ENCODE data around the gene NKD2. TPM values are rescaled to one million over a fixed set of nuclear protein-coding genes. Genes with fewer than 3 reads are reported as not detected.
A peak's percentile ranks its signal among the peaks of the same experiment; 100 is the strongest.

The NKD2 gene
- total RNA-seq, 1 donor from 2014 or later: 65.1 TPM

- Mint-ChIP-seq H3K27ac (no peak overlapping the region), H3K27me3 (ENCODE audit: low read depth) (peaks cover 15% of the 10 kb centered on the region), H3K9me3 (peaks cover 6% of the 10 kb centered on the region), H3K36me3 (no peaks in the 10 kb centered on the region), H3K4me1 (peaks cover 23% of the 10 kb centered on the region), H3K4me3 (no peak overlapping the region)
- TF ChIP-seq, protein P1, sequence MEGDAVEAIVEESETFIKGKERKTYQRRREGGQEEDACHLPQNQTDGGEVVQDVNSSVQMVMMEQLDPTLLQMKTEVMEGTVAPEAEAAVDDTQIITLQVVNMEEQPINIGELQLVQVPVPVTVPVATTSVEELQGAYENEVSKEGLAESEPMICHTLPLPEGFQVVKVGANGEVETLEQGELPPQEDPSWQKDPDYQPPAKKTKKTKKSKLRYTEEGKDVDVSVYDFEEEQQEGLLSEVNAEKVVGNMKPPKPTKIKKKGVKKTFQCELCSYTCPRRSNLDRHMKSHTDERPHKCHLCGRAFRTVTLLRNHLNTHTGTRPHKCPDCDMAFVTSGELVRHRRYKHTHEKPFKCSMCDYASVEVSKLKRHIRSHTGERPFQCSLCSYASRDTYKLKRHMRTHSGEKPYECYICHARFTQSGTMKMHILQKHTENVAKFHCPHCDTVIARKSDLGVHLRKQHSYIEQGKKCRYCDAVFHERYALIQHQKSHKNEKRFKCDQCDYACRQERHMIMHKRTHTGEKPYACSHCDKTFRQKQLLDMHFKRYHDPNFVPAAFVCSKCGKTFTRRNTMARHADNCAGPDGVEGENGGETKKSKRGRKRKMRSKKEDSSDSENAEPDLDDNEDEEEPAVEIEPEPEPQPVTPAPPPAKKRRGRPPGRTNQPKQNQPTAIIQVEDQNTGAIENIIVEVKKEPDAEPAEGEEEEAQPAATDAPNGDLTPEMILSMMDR (IDR thresholded peaks at IDR 0.05; ENCODE audit: unreplicated experiment): no peak
- no peak for DNase-seq (ENCODE audit: low spot score in 2 of 2, unreplicated experiment in 2 of 2)
Observed at GRCh38 chr5:976849-977751, 31.5 kb upstream of the NKD2 start.

GRCh38 chr5:978054-978453 is 30.5 kb upstream of the NKD2 start:
- Mint-ChIP-seq H3K9me3 (no peaks in the 10 kb centered on the region), H3K4me3 (no peak overlapping the region), H3K27me3 (ENCODE audit: low read depth) (peaks cover 12% of the 10 kb centered on the region), H3K36me3 (no peaks in the 10 kb centered on the region), H3K27ac (no peak overlapping the region), H3K4me1 (peaks cover 23% of the 10 kb centered on the region)
- DNase-seq (ENCODE audit: low spot score in 2 of 2, unreplicated experiment in 2 of 2): no peak
- TF ChIP-seq, protein P1 (IDR thresholded peaks at IDR 0.05; ENCODE audit: unreplicated experiment): no peak

DNA sequence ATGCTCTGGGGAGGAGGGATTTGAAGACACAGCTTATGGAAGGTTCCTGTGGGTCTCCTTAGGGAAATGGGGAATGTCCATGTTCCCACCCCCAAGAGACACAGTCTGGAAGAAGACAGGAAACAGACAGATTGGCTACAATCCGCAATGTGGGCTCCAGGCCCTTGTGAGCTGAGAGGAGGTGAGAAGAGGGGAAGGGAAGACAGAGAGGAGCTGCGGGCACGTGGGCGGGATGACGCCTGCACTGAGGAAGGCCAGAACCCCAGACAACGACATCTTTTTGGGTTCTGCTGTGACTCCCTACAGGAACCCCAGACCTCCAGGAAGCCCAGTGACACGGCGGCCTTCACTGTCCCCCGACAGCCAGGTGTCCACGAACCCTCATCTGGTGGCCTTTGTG is 29.9 kb upstream of the NKD2 start:
- no peak for DNase-seq (ENCODE audit: low spot score in 2 of 2, unreplicated experiment in 2 of 2)
- no peak overlapping the region for H3K4me3 Mint-ChIP-seq
- peak overlapping the region; percentile 67 for H3K27ac Mint-ChIP-seq
- H3K9me3 Mint-ChIP-seq: no peaks in the 10 kb centered on the region
- H3K36me3 Mint-ChIP-seq: no peaks in the 10 kb centered on the region
- TF ChIP-seq, protein P1 (IDR thresholded peaks at IDR 0.05; ENCODE audit: unreplicated experiment): no peak
- H3K27me3 Mint-ChIP-seq (ENCODE audit: low read depth): peaks cover 12% of the 10 kb centered on the region
- H3K4me1 Mint-ChIP-seq: peaks cover 26% of the 10 kb centered on the region

GRCh38 chr5:979100-979817 is 29.3 kb upstream of the NKD2 start:
- Mint-ChIP-seq H3K4me1 (peaks cover 30% of the 10 kb centered on the region), H3K9me3 (peaks cover 2% of the 10 kb centered on the region), H3K27me3 (ENCODE audit: low read depth) (peaks cover 10% of the 10 kb centered on the region), H3K4me3 (no peak overlapping the region), H3K27ac (no peak overlapping the region), H3K36me3 (no peaks in the 10 kb centered on the region)
- DNase-seq (ENCODE audit: low spot score in 2 of 2, unreplicated experiment in 2 of 2): no peak
- TF ChIP-seq, protein P1 (IDR thresholded peaks at IDR 0.05; ENCODE audit: unreplicated experiment): no peak

DNA sequence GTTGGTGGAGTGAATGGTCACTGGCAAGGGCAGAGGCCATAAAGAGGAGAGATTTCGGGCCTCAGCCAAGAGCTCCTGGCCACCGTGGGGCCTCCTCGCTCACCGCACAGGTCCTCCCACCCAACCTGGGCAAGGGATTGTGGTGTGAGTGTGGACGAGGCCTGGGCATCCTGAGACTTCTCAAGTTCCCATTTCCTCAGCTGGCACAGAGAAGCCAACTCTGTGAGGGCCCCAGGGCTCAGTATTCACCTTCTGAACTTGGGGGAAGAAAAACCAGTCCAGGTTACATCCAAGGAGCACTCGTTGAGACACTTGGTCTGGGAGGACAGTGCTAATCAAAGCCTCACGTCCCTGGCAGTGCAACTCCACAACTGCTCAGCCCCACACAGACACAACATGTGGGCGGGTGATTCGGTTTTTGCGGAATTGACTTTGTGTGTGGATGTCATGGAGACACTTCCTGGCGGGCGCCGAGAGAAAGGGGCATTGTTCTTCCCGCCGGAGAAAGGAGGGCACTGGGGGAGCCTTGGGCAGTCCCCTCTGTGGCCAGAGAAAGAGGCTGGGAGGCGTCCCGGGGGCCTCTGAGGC is 28.5 kb upstream of the NKD2 start:
- Mint-ChIP-seq H3K4me1 (peaks cover 30% of the 10 kb centered on the region), H3K4me3 (no peak overlapping the region), H3K9me3 (peaks cover 9% of the 10 kb centered on the region), H3K27ac (peak overlapping the region; percentile 51), H3K36me3 (peaks cover 4% of the 10 kb centered on the region), H3K27me3 (ENCODE audit: low read depth) (peaks cover 12% of the 10 kb centered on the region)
- TF ChIP-seq, protein P1 (IDR thresholded peaks at IDR 0.05; ENCODE audit: unreplicated experiment): no peak
- DNase-seq (ENCODE audit: low spot score in 2 of 2, unreplicated experiment in 2 of 2): no peak
